ENCODE measurements around the gene TCF25. TPM values are rescaled to one million over a fixed set of nuclear protein-coding genes. Genes with fewer than 3 reads are reported as not detected.

The TCF25 gene
- total RNA-seq: 221 and 314 TPM in 2 replicates

GRCh38 chr16:89873109-89873971 is at the start of gene TCF25:
Gene TCF25 (plus strand): TSS chr16:89873592. CDS start chr16:89873668, 76 bp downstream.

GRCh38 chr16:89828199-89828869 is 45.1 kb upstream of the TCF25 start, which contains the start of gene SPIRE2:
Gene SPIRE2 (plus strand): TSS chr16:89828475. CDS start chr16:89828551, 76 bp downstream.

GRCh38 chr16:89918453-89919347 is 45.3 kb downstream of the TCF25 start, which contains the start of gene MC1R:
Gene MC1R (plus strand): TSS chr16:89918862. CDS start chr16:89919259, 397 bp downstream.

GRCh38 chr16:89922884-89923639 is 49.7 kb downstream of the TCF25 start, which contains the start of gene TUBB3:
Gene TUBB3 (plus strand): TSS chr16:89923342. CDS start chr16:89923402, 60 bp downstream.

Other genes starting within 250 kb of the TCF25 start
- 125 and 137 TPM in 2 replicates for gene CHMP1A, start 215.9 kb upstream of the TCF25 start, total RNA-seq
- 2.4 and 5.6 TPM in 2 replicates for gene SPATA33, start 215.8 kb upstream of the TCF25 start, total RNA-seq
- 34.4 and 53.1 TPM in 2 replicates for gene CDK10, start 186.9 kb upstream of the TCF25 start, total RNA-seq
- 19.8 and 20.4 TPM in 2 replicates for gene SPATA2L, start 171.9 kb upstream of the TCF25 start, total RNA-seq
- 12.7 and 16.4 TPM in 2 replicates for gene VPS9D1, start 152.7 kb upstream of the TCF25 start, total RNA-seq
- 16.9 and 18.9 TPM in 2 replicates for gene ZNF276, start 152.1 kb upstream of the TCF25 start, total RNA-seq
- gene FANCA, start 56.9 kb upstream of the TCF25 start, total RNA-seq: 2.4 and 51.7 TPM in 2 replicates
- 3.0 and 7.0 TPM in 2 replicates for gene SPIRE2, start 45.1 kb upstream of the TCF25 start, total RNA-seq
- 3.9 and 5.6 TPM in 2 replicates for gene MC1R, start 45.3 kb downstream of the TCF25 start, total RNA-seq
- gene TUBB3, start 49.8 kb downstream of the TCF25 start, total RNA-seq: 114 and 360 TPM in 2 replicates
- gene DEF8, start 75.2 kb downstream of the TCF25 start, total RNA-seq: 77.3 and 93.3 TPM in 2 replicates
- 0.72 and 0.88 TPM in 2 replicates for gene DBNDD1, start 145.9 kb downstream of the TCF25 start, total RNA-seq
- gene PRDM7, start 203.7 kb downstream of the TCF25 start, total RNA-seq: not detected in 2 replicates

Measured in placental pericyte (primary cell).